GM12801 (cell line): ENCODE measurements around the gene BTBD1.

Experiments used
- CTCF ChIP-seq: IDR thresholded peaks from one replicate; pipeline ENCODE4 v1.5.1; 2011; ENCODE audit warnings: control low read depth; ENCODE audit not compliant: insufficient read length; ENCODE audit errors: extremely low read depth

Gene BTBD1

GRCh38 chr15:83011271-83012075 lies 55.6 kb downstream of the BTBD1 start, which contains the start of gene C15orf40:
Gene C15orf40 (minus strand): TSS chr15:83011639. CDS start chr15:83011607, 32 bp downstream.
- no peak for TF ChIP-seq CTCF

GRCh38 chr15:83010709-83011270 lies 56.3 kb downstream of the BTBD1 start:
- TF ChIP-seq CTCF: no peak

GRCh38 chr15:82999905-83000671 lies 67.0 kb downstream of the BTBD1 start:
- TF ChIP-seq CTCF: no peak

- no peak for TF ChIP-seq CTCF
Measured at GRCh38 chr15:82999426-82999825, 67.6 kb downstream of the BTBD1 start.

- no peak for TF ChIP-seq CTCF
Measured at GRCh38 chr15:82995938-82996337, 71.1 kb downstream of the BTBD1 start.

GRCh38 chr15:82995076-82995475 lies 72.0 kb downstream of the BTBD1 start:
- TF ChIP-seq CTCF: no peak

GRCh38 chr15:82993144-82993543 lies 73.9 kb downstream of the BTBD1 start:
- no peak for TF ChIP-seq CTCF
